Activated CD8-positive, alpha-beta memory T cell treated with anti-CD3 and anti-CD28 coated beads, Interleukin-2, amount 50 U/mL, for 24 hours (primary cell): ENCODE measurements around the gene BBX.

Source experiments
- DNase-seq: peaks from one replicate; pipeline ENCODE4 v3.0.0-alpha.2; 2020; ENCODE audit errors: extremely low read depth

Gene BBX

GRCh38 chr3:107745354-107745753 lies 222.6 kb downstream of the BBX start:
- DNase-seq = no peak

- DNase-seq = no peak
Observed at GRCh38 chr3:107752202-107752990, 229.6 kb downstream of the BBX start.

GRCh38 chr3:107753494-107753893 lies 230.7 kb downstream of the BBX start:
- DNase-seq = no peak

GRCh38 chr3:107753976-107754375 lies 231.2 kb downstream of the BBX start:
- DNase-seq = no peak

GRCh38 chr3:107756649-107757048 lies 233.9 kb downstream of the BBX start:
- no peak for DNase-seq

- DNase-seq = no peak
Observed at GRCh38 chr3:107757140-107757539, 234.4 kb downstream of the BBX start.

- no peak for DNase-seq
Observed at GRCh38 chr3:107760144-107760543, 237.4 kb downstream of the BBX start.

GRCh38 chr3:107761391-107761790 lies 238.6 kb downstream of the BBX start:
- DNase-seq = no peak

GRCh38 chr3:107765524-107765923 lies 242.8 kb downstream of the BBX start:
- DNase-seq = no peak

GRCh38 chr3:107767897-107768605 lies 245.3 kb downstream of the BBX start:
- no peak for DNase-seq

- DNase-seq = no peak
Observed at GRCh38 chr3:107769882-107770281, 247.1 kb downstream of the BBX start.

GRCh38 chr3:107772016-107772415 lies 249.3 kb downstream of the BBX start:
- DNase-seq = no peak

- DNase-seq = no peak
Observed at GRCh38 chr3:107775974-107776373, 253.2 kb downstream of the BBX start.

GRCh38 chr3:107781253-107781652 lies 258.5 kb downstream of the BBX start:
- no peak for DNase-seq

GRCh38 chr3:107782054-107782453 lies 259.3 kb downstream of the BBX start:
- no peak for DNase-seq

- no peak for DNase-seq
Observed at GRCh38 chr3:107790612-107791011, 267.9 kb downstream of the BBX start.

GRCh38 chr3:107791027-107791426 lies 268.3 kb downstream of the BBX start:
- no peak for DNase-seq

- DNase-seq = no peak
Observed at GRCh38 chr3:107791450-107791849, 268.7 kb downstream of the BBX start.

- no peak for DNase-seq
Observed at GRCh38 chr3:107794664-107795443, 272.1 kb downstream of the BBX start.

GRCh38 chr3:107795514-107796094 lies 272.8 kb downstream of the BBX start:
- DNase-seq = no peak

GRCh38 chr3:107796791-107797190 lies 274.0 kb downstream of the BBX start:
- DNase-seq = no peak

GRCh38 chr3:107797586-107797985 lies 274.8 kb downstream of the BBX start:
- no peak for DNase-seq
